A549 (cell line): ENCODE results near the gene GORASP2.

ENCODE experiments used
- BHLHE40 ChIP-seq: IDR thresholded peaks from 2 replicates; pipeline ENCODE4 v1.6.1; 2012; ENCODE audit warnings: low read depth, low read length, inconsistent platforms
- CEBPB ChIP-seq, 2 experiments: fragments of >200 bp in 1 of 2; sonication (Bioruptor Twin) in 1 of 2; formaldehyde crosslinking in 1 of 2; IDR thresholded peaks; 2 replicates each; pipeline ENCODE4 v1.6.1; 2012 to 2016
- NR3C1 ChIP-seq: fragments of >200 bp; sonication (Bioruptor Twin); formaldehyde crosslinking; IDR thresholded peaks from 3 replicates; pipeline ENCODE4 v1.6.1; 2017
- POLR2A ChIP-seq: IDR thresholded peaks from 2 replicates; pipeline ENCODE4 v1.6.1; 2012; ENCODE audit warnings: mild to moderate bottlenecking, low read length
- RFX5 ChIP-seq: fragments of 450-650 bp; IDR thresholded peaks from 2 replicates; pipeline ENCODE4 v1.7.1; 2014; ENCODE audit warnings: antibody characterized with exemption, mild to moderate bottlenecking, moderate library complexity
- SMC3 ChIP-seq: fragments of >200 bp; sonication (Bioruptor Twin); formaldehyde crosslinking; IDR thresholded peaks from 3 replicates; pipeline ENCODE4 v1.6.1; 2018; ENCODE audit warnings: inconsistent platforms
- SREBF2 ChIP-seq: fragments of 450-650 bp; IDR thresholded peaks from 2 replicates; pipeline ENCODE4 v1.6.1; 2014; ENCODE audit warnings: mild to moderate bottlenecking, moderate library complexity
- ZFP36 ChIP-seq: fragments of 450-650 bp; IDR thresholded peaks from 2 replicates; pipeline ENCODE4 v1.6.1; 2014; ENCODE audit warnings: borderline replicate concordance; ENCODE audit not compliant: partially characterized antibody
- TF ChIP-seq, protein P1 (sequence below): fragments of >200 bp; sonication (Bioruptor Twin); formaldehyde crosslinking; IDR thresholded peaks from 3 replicates; pipeline ENCODE4 v1.5.1; 2016
- TF ChIP-seq, protein P2 (sequence below): fragments of 450-650 bp; IDR thresholded peaks from 2 replicates; pipeline ENCODE4 v1.6.1; 2014; ENCODE audit warnings: antibody characterized with exemption
- TF ChIP-seq, protein P3 (sequence below): fragments of 150-350 bp; IDR thresholded peaks from 2 replicates; pipeline ENCODE4 v1.6.1; 2014; ENCODE audit warnings: low read depth, mild to moderate bottlenecking, low read length
- TF ChIP-seq, protein P4 (sequence below): fragments of 200-600 bp; sonication (generic); IDR thresholded peaks from 2 replicates; pipeline ENCODE4 v1.6.1; 2016; ENCODE audit warnings: antibody characterized with exemption, mild to moderate bottlenecking, moderate library complexity

DNA sequence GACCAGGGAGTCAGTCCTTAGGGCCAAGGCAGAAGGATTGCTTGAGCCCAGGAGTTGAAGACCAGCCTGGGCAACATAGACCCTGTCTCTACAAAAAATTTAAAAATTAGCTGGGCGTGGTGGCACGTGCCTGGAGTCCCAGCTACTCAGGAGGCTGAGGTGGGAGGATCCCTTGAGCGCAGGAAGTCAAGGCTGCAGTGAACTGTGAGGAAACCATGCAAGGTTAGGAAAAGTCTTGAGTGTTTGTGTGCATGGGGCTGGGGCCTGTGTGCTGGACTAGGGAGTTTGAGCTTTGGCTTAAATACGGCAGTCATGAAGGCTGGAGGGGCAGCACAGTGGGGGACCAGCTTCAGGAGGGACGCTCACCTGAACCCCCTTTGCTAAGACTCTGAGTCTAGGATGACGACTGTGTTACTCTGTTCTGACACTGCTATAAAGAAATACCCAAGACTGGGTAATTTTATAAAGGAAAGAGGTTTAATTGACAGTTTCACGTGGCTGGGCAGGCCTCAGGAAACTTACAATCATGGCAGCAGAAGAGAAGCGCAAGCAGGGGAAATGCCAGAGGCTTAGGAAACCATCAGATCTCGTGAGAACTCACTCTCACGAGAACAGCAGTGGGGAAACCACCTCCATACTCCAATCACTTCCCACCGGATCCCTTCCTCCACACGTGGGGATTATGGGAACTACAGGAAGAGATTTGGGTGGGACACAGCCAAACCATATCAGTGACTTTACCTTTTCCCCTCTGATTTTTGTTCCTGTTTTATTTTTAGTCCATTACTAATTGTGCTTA lies 39.4 kb downstream of the GORASP2 start:
- TF ChIP-seq, protein P1, sequence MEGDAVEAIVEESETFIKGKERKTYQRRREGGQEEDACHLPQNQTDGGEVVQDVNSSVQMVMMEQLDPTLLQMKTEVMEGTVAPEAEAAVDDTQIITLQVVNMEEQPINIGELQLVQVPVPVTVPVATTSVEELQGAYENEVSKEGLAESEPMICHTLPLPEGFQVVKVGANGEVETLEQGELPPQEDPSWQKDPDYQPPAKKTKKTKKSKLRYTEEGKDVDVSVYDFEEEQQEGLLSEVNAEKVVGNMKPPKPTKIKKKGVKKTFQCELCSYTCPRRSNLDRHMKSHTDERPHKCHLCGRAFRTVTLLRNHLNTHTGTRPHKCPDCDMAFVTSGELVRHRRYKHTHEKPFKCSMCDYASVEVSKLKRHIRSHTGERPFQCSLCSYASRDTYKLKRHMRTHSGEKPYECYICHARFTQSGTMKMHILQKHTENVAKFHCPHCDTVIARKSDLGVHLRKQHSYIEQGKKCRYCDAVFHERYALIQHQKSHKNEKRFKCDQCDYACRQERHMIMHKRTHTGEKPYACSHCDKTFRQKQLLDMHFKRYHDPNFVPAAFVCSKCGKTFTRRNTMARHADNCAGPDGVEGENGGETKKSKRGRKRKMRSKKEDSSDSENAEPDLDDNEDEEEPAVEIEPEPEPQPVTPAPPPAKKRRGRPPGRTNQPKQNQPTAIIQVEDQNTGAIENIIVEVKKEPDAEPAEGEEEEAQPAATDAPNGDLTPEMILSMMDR: no peak
- TF ChIP-seq CEBPB (IDR thresholded peaks at IDR 0.05) (no peak), ZFP36 (no peak), RFX5 (no peak), SMC3 (no peak), POLR2A (no peak), SREBF2 (no peak), BHLHE40 (no peak), NR3C1 (no peak)
- TF ChIP-seq, protein P2, sequence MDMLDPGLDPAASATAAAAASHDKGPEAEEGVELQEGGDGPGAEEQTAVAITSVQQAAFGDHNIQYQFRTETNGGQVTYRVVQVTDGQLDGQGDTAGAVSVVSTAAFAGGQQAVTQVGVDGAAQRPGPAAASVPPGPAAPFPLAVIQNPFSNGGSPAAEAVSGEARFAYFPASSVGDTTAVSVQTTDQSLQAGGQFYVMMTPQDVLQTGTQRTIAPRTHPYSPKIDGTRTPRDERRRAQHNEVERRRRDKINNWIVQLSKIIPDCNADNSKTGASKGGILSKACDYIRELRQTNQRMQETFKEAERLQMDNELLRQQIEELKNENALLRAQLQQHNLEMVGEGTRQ: no peak
- TF ChIP-seq, protein P3, sequence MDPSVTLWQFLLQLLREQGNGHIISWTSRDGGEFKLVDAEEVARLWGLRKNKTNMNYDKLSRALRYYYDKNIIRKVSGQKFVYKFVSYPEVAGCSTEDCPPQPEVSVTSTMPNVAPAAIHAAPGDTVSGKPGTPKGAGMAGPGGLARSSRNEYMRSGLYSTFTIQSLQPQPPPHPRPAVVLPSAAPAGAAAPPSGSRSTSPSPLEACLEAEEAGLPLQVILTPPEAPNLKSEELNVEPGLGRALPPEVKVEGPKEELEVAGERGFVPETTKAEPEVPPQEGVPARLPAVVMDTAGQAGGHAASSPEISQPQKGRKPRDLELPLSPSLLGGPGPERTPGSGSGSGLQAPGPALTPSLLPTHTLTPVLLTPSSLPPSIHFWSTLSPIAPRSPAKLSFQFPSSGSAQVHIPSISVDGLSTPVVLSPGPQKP: no peak
- TF ChIP-seq, protein P4, sequence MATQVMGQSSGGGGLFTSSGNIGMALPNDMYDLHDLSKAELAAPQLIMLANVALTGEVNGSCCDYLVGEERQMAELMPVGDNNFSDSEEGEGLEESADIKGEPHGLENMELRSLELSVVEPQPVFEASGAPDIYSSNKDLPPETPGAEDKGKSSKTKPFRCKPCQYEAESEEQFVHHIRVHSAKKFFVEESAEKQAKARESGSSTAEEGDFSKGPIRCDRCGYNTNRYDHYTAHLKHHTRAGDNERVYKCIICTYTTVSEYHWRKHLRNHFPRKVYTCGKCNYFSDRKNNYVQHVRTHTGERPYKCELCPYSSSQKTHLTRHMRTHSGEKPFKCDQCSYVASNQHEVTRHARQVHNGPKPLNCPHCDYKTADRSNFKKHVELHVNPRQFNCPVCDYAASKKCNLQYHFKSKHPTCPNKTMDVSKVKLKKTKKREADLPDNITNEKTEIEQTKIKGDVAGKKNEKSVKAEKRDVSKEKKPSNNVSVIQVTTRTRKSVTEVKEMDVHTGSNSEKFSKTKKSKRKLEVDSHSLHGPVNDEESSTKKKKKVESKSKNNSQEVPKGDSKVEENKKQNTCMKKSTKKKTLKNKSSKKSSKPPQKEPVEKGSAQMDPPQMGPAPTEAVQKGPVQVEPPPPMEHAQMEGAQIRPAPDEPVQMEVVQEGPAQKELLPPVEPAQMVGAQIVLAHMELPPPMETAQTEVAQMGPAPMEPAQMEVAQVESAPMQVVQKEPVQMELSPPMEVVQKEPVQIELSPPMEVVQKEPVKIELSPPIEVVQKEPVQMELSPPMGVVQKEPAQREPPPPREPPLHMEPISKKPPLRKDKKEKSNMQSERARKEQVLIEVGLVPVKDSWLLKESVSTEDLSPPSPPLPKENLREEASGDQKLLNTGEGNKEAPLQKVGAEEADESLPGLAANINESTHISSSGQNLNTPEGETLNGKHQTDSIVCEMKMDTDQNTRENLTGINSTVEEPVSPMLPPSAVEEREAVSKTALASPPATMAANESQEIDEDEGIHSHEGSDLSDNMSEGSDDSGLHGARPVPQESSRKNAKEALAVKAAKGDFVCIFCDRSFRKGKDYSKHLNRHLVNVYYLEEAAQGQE: no peak
